Measurements from ENCODE around the gene SFTA2.

- TF ChIP-seq POLR2A (IDR thresholded peaks at IDR 0.05; ENCODE audit: low read length) (peak; percentile 68), EP300 (IDR thresholded peaks at IDR 0.05) (no peak), CTCF (IDR thresholded peaks at IDR 0.05) (peak; percentile 44; the same call in 2 of the 3 replicates)
Observed at GRCh38 chr6:30914076-30914853, 17.7 kb downstream of the SFTA2 start, which contains the start of gene VARS2.

Measured in A549 (cell line).